NCI-H1930 (cell line): ENCODE measurements around the gene CNIH1.

ENCODE experiments used
- DNase-seq, 2 experiments: peaks; one replicate each; lab custom pipeline; 2025; lab: John Stamatoyannopoulos, UW

The CNIH1 gene

GRCh38 chr14:54440873-54441868 is at the start of gene CNIH1:
Gene CNIH1, minus strand, starts transcription at chr14:54441374. Its CDS starts 47 bp downstream, at chr14:54441327.
- peak; percentile 82 to 93 for DNase-seq

DNA sequence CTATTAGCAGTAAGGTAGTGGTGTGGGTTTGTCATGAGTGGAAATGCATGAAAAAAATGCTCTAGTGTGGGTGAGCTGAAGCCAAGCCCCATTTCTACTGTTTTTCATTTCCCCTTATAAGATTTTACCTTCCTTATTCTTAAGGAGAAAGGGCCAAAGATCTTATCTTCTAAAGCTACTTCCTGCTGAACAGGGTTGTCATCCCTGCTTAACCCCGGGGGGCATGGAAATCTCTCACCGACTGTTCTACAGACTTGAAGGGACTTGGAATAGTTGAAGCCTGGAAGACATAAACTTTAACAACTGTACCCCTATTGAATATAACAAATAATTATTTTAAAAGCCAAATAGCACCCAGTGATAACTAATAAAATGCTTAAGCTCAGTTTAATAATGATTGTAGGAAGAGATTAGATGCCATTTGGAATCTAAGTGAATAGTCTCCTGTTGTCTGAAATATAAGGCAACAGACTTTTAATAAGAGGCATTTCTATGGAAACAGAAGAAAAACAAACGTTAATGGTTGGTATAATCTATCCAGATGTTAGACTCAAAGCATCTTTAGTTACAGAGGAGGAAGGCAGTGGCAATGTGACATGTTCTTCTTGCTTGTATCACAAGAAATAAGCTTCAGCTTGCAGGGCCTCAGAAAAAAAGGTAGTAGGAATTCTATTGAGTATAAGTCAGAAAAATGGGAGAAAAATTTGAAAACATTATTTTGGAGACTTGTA is 49.4 kb upstream of the CNIH1 start:
- no peak for DNase-seq

DNA sequence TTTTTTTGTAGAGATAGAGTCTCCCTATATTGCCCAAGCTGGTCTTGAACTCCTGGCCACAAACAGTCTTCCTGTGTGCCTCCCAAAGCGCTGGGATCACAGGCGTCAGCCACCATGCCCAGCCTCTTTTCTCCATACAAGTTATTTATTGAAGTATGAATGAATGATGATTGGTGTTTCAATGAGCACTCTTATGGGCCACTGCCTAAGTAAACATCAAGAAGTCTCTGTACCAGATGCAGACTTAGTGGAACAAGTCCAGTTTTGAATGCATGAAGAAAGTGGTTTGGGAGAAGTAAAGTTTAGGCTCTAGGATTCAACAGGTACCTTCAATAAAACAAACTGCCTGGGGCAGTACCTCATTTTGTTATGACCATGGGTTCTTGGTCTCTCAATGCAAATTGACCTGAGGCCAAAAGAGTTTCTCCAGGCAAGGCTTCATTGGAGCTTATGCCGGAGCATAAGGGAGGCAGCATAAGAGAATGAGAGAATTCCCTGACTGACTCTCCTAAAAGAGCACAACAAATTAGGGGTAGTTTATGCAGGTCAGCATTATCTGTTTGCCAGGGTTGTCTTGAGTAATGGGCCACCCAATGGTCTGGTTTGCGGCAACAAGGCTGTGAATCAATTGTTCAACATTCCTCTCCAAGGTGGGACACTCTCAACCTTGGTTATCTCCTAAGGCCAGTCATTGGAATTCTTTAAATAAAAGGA is 48.7 kb upstream of the CNIH1 start:
- DNase-seq: no peak

DNA sequence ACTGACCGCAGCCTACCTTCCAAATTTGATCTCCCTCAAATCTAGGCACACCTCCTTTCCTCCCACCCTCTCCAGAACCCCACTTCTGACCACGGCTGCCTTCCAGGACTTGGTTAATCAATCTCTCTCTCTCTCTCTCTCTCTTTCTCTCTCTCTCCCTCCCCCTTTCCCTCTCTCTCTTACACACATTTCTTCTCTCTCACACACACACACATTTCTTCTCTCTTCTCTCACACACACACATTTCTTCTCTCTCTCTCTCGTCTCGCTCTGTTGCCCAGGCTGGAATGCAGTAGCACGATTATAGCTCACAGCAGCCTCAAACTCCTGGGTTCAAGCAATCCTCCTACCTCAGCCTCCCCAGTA is 48.1 kb upstream of the CNIH1 start:
- no peak for DNase-seq

DNA sequence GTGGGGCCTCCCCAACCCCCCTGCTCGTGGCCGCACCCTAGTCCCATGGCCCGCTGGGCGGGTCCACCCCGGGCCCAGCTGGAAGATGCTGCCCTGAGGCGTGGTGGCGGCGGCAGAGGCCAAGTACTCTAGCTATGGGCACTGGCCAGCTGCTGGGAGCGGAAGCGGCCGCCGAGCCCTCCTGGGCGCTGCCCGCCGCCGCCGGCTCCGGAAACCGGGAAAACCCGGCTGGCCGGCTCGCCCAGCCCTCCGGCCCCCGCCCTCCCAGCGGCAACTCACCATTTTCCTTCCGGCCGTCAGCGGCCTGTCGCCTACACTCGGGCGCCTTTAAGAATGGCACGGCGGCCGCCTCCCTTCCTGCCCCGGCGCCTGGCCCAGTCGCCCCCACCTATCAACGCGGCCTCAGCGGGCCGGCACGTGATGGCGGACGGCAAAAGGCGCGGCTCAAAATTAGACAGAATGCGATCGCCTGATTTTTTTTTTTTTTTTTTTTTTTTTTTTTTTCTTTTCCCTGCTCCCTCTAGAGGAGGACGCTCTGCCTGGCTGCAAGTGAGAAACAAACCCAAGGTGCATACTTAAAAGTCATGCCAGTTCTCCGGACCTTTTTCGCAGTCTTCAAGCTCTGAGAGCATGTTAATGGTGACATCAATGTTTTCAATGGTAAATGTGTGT is 47.6 kb upstream of the CNIH1 start, which contains the start of gene GMFB:
Gene GMFB (minus strand): TSS at position 335 of the 672 bp plus-strand sequence. CDS start 53 bp downstream, at position 282.
- peak; percentile 74 to 80 for DNase-seq

GRCh38 chr14:54488318-54488645 is 47.1 kb upstream of the CNIH1 start:
- DNase-seq: no peak

- no peak for DNase-seq
Measured at GRCh38 chr14:54487771-54488170, 46.6 kb upstream of the CNIH1 start.

GRCh38 chr14:54486685-54487084 is 45.5 kb upstream of the CNIH1 start:
- no peak for DNase-seq

GRCh38 chr14:54483846-54484245 is 42.7 kb upstream of the CNIH1 start:
- DNase-seq: no peak

- no peak for DNase-seq
Measured at GRCh38 chr14:54483073-54483745, 42.0 kb upstream of the CNIH1 start.

DNA sequence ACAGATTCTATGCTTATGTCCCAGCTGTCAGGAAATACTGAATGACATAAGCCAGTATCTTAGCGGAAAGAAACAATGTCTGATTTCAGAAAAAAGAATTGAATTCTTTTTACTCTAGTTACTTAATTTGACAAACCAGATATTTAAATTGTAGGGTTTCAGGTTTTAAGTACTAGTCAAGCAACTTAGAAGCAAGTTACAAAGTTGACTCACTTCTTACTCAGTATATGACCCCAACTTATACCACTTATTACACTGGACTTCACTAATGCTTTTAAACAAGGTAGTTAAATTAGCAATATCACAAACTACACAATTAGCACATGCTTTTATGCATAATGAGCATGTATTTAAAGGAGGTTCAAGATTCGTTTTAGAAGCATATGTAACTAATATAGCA is 40.5 kb upstream of the CNIH1 start:
- DNase-seq: no peak

DNA sequence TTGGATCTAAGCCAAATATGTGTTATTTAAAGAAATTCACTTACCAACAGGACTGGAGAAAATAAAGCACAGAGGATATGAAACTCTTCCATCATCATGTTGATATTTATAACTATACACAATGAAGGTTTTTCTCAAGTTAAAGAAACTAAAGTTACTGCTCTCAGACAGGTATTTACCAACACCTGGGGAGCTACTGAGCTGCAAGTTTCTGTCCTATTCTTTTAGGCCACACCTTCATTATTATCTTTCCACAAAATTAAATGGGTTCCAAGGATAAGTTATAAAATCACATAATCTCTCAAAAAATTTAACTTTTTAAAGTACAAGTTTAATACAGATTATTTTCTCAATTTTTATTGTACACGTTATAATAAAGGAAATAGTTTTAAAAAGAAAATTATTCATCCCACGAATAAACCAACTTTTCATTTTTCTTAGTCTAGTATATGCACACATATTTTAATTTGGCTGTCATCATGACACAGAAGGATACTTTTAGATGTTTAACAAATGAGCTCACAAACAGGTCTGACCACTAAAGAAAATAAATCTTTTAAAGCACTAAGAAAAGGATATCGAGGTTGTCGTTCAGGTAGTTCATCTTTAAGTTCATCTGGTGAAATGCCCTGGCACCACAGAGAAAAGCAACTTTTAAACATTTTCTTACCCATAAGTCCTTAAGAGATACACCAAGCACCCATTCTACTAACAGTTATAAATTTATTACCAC is 39.8 kb upstream of the CNIH1 start:
- DNase-seq: no peak

DNA sequence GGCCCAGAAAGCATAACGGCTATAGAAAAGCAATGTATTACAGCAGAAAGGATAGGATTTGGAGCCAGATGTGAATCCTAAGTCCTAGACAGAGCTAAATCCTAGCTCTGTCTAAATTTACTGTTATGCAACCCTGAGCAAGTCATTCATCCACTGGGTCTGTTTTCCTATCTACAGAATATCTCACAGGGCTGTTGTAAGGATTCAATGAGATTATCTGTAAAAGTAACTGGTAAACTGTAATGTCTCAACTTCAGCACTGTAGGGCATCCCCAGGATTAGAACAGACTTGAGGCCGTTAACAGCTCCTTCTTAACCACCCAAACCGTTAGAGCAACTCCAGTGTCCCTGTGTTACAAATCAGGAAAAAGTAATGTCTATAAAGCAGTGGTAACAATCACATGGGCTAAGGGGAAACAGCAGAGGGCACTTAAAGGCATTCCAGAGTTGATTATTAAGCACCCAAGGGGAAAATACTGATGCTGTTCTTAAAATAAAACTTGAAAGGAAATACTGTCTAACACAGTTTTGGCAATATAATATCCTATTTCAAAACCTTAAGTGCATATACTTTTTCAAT is 37.6 kb upstream of the CNIH1 start:
- no peak for DNase-seq

DNA sequence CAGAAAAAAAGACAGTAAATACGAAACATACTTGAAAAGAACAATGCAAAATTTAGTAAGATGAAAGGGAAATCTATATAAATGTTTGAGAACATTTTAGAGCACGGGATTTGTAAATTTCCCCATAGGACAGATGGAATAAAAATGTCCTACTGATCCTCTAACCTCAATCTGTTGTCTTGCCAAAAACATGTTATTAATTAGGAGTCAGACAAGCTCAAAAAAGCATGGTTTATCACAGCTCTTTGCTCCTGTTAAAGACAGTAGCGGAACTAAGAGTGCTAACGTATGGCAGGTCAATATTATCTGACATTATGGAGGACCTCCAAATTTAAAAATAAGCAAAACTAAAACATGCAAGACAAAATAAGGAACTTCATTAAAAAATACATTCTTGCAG is 34.7 kb upstream of the CNIH1 start:
- DNase-seq: no peak

DNA sequence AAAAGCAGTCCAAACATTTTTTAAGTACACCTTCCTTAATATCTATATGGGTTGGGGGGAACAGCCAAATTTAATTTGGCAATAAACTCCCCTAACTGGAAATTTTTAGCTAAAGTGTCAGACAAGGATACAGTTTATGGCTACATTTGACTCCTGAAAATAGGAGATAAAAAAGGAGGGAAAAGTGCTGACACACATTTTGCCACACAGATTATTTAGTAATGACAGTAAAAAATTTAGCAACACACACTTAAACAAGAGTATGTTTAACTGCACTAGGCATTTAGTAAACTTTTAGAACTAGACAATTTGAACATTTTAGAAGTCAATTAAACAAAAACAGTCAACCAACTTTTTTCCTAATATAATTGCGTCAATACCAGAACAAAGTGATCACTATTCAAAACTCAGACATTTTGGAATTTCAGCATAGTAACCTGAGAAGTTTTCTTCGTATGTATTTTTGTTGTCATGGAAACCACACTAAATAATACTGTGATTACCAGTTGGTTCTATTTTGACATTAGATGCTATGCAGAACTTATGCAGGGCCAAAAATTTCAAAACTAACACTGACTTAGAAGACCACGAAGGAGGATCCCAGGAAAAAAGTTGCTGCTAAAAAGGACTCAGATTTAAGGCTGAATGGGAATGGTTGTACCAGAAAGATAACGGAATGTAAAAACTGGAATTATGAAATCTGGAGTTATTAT is 34.2 kb upstream of the CNIH1 start:
- DNase-seq: no peak

DNA sequence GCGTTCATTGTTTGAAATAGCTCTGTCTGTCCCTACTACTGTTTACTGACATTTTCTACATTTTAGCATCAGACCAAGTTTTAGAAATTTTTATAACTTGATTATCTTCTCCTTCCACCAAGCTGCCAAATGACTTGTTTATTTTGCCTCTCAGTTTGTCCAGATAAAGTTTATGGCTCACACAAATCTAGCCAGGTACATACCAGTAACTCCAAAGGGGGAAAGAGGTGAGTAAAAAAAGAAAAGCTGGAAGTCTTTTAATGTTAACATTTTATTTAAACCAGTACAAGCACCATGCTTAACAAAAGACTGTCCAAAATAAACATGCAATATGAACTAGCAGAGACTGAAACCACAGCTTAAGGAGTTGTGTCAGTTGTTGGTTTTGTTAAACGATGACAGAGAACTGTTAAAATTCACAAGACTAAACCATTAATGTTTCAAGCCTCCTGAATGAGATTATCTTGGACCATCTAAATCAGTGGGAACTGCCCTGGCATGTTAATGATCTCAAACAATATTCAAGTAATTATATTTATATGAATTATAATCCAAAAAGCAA is 33.1 kb upstream of the CNIH1 start:
- no peak for DNase-seq

DNA sequence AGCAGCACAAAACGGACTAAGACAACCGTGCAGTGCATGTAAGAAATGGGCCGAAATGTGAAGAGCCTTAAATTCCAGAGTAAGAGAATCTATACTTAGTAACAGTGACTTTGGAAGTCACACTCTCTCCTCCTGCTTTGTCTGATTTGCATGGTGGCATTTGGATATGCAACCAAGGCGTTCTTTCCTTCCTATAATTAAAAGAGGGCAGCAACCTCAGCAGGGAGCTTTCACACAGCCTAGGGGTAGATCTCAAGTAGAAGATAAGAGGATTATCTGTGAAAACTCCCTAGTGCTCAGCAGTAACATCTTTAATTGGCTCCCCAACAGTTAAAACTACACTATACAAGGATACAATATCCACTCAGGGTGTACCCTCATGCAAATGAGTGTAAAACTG is 31.1 kb upstream of the CNIH1 start:
- no peak for DNase-seq

DNA sequence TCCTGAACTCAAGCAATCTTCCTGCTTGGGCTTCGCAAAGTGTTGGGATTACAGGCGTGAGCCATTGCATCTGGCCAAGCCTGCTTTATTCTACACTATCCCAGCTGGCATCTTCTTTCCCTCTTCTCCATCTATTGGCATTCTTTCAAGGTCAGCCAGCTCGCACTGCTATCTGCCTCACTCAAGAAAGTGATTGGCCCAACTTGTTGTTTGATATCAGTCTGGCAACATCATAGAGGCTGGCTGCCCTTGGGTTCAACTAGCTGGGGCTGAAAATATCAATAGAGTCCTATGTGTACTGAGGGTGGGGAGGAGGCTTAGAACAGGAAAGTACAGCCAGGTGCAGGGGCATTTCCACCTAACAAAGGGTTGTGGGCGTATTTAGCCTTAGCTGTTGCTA is 30.5 kb upstream of the CNIH1 start:
- no peak for DNase-seq

DNA sequence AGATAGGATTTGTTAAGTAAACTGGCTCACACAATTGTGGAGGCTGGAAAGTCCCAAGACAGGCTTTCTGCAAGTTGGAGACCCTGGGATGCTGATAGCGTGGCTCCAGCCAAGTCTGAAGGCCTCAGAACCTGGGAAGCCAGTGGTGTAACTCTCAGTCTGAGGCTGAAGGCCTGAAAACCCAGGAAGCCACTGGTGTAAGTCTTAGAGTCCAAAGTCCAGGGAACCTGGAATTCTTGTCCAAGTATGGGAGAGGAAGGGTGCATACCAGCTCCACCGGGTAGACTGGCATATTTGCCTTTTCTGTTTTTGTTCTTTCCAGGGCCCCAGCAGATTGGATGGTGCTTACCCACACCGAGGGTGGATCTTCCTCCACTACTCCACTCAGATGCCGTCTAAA is 29.5 kb upstream of the CNIH1 start:
- DNase-seq: no peak
